ENCODE measurements around the gene SURF1.
"Not testable (repeated sequence)": the region's sequence is repeated elsewhere in the genome, so short reads cannot be mapped to it uniquely, and the experiment has no call there.

Gene SURF1

DNA sequence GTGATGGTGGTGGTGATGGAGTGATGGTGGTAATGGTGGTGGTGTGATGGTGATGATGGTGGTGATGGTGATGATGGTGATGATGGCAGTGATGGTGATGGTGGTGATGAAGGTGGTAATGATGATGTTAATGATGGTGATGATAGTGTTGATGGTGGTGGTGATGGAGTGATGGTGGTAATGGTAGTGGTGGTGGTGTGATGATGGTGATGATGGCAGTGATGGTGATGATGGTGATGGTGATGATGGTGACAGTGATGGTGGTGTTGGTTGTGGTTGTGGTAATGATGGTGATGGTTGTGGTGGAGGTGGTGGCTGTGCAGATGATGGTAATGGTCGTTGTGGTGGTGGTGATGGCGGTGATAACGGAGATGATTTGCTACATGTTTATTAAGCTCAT is 27.2 kb upstream of the SURF1 start:
- DNase-seq (ENCODE audit: low read depth), result no peak

DNA sequence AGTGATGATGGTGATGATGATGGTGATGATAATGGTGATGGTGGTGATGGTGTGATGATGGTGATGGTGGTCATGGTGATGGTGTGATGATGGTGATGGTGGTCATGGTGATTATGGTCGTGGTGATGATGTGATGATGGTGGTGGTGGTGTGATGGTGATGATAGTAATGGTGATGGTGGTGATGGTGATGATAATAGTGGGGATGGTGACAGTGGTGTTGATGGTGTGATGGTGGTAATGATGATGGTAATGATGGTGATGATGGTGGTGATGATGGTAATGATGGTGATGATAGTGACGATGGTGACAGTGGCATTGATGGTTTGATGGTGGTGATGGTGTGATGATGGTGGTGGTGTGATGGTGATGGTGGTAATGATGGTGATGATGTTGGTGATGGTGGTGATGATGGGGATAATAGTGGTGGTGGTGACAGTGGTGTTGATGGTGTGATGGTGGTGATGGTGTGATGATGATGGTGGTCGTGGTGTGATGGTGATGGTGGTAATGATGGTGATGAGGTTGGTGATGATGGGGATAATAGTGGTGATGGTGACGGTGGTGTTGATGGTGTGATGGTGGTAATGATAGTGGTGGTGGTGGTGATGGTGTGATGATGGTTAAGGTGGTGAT is 26.3 kb upstream of the SURF1 start:
- DNase-seq (ENCODE audit: low read depth), result no peak

DNA sequence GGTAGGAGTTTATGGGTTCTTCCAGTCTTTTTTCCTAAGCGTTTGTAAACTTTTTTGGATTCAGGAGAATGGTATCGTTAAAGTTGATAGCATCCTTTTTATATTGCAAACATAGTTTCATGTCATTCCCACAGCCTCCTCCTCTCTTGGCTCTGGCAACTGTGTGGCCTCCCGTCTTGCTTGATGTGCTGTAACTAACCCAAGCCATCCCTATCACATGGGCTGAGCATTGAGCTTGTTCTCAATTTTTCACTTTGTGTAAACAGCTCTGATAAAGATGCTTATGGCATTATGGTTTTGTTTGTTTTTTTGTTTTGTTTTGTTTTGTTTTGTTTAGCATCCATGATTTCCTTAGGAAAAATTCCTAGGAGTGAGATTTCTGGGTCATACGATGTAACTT is 24.4 kb upstream of the SURF1 start:
- no peak for DNase-seq (ENCODE audit: low read depth)

DNA sequence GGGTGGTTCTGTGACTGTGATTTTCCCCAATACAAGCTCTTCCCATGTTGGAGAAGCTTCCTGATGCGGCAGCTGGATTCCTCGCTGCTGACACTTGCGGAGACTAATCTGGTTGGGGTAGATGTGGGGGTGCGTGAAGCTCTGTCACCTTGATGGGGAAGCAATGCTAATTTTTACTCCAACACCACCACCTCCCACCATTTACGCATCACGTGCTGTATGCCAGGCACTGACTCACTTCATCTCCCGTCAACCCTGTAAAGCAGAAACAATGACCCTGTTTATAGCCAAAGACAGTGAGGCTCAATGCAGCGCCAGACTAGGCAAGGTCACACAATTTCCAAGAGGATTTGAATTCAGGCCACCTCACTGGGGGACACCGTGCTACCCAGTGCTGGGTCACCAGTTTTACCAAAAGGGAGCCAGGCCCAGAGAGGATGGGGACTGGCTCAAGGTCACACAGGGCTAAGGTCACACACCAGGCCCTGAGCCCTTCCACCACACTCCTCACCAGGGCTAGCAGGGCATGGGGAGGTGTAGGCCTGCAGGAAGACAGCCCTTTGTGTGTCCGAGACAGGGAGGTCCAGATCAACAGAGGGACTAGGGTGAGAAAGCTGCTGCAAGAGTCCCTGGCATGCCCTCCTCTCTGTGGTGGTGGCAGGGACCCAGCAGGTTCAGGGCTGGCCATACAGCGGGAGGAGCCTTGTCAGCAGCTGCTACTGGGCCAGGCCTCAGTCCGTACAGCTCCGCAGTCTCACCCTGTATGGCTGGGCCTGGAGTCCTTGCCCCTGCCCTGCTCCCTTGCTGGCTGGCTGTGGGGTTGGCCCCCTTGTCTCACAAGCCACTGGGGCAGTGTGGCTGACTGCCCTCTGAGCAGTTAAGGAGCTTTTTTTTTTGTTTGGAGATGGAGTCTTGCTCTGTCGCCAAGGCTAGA is 23.1 kb upstream of the SURF1 start:
- DNase-seq (ENCODE audit: low read depth), result no peak

DNA sequence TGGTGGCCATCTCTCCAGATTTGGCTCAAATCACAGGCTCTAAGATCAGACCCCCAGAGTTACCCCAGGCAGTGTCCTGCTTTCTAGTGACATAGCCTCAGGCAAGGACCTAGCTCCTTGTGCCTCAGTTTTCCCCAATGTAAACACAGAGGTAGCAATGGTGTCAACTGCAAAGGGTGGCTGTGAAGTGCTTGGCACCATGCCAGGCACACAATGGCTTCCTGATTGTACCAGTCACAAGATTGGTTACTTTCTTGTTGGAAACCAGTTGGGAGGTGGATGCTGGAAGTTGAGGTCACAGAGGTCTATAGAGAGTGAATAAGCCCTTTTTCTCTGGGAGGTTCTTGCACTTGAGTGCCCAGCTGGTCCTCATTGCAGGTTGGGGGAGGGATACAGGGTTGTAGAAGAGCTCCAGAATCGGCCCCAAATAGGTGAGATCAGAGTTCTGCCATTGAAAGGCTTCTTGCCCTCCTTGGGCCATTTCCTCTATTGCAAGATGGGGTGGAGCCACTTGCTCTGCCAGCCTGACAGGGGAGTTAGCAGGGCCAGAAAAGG is 22.2 kb upstream of the SURF1 start:
- no peak for DNase-seq (ENCODE audit: low read depth)

DNA sequence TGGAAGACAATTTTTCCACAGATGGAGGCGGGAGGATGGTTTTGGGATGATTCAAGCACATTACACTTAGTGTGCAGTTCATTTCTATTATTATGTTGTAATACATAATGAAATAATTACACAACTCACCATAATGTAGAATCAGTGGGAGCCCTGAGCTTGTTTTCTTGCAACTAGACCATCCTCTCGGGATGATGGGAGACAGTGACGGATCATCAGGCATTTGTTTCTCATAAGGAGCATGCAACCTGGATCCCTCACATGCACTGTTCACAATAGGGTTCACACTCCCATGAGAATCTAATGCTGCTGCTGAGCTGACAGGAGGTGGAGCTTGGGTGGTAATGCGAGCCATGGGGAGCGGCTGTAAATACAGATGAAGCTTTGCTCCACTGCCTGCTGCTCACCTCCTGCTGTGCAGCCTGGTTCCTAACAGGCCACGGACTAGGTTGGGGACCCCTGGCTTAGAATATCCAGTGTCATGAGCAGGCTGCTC is 21.5 kb upstream of the SURF1 start:
- peak; percentile 64 for DNase-seq (ENCODE audit: low read depth)

DNA sequence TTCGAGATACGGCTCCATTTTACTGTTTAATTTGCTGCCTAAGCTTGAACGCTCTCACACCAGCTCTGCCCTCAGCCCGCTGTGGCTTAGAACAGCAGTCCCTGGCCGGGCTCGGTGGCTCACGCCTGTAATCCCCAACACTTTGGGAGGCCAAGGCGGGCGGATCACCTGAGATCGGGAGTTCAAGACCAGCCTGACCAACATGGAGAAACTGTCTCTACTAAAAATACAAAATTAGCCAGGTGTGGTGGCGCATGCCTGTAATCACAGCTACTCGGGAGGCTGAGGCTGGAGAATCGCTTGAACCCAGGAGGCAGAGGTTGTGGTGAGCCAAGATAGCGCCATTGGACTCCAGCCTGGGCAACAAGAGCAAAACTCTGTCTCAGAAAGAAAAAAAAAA is 21.0 kb upstream of the SURF1 start:
- DNase-seq (ENCODE audit: low read depth), result not testable (repeated sequence)

DNA sequence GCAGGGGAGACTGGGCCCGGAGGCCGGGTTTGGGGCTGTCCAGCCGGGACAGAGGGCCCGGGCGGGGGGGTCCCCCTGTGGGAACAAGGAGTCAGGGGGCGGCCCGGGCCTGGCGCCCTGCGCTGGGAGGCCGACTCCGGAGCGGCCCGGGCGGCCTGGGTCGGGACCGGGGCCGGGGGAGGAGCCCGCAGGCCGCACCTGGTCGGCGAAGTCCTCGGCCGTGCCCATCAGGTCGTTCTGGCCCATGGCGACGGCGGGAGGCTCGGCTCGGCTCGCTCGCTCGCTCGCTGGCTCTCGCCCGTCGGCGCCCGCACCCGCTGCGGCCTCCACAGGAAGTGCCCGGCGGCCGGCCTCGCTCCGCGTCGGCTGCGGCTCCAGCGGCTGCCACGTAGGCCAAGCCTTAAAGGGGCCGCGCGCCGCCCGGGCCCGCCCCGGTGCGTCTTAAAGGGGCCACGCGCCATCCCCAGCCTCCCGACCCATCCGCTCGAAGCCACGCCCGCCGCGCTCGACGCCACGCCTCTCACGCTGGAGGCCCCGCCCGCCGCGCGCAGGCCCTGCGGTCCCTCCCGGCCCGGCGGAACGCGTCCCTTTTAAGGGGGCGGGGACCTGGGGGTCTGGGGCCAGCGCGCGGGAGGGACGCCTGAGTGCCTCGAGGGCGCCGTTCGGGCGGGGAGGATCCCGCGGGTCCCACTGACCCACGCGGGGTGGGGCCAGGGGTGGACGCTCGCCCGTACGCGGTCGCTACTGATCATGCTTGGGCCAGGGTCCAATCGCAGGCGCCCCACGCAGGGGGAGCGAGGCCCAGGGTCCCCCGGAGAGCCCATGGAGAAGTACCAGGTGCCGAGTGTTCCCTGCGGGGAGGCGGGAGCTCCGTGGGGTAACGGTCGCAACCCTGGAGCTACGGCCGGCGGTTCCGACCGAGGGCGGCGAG is 19.7 kb upstream of the SURF1 start, which contains the start of the genes STKLD1 and SURF4:
STKLD1 (plus strand) TSS at position 643 of the 931 bp plus-strand sequence; CDS start at position 751, 108 bp downstream.
SURF4 (minus strand) TSS at position 337 of the 931 bp plus-strand sequence; CDS start at position 246, 91 bp downstream.
- peak; percentile 47 for DNase-seq (ENCODE audit: low read depth)

DNA sequence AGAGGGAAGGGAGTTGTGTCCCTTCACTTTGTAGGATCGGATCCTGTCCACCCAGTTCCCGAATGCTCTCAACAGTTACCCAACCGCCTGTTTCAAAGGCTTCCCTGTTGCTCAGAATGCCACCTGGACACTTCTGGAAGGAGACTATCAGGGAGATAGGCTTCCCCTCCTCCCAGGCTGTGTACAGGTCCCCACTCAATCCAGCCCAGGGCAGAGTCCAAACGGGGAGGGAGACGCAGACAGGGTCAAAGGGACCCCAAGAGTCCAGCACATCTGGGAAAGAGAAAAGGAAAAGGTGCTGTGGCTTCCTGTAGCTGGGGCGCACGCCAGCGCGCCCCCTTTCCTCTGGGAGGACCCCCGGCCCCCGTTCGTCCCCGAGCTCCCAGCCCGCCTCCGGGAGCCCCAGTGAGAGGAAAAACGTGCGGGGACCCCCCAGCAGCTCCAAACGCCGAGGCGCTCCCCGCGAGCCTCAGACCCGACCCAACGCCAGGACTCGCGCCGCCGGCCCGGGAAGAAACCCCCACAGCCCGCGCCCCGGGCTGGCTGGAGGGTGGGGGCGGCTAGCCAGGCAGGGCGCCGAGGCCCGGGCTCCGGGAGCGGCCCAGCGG is 18.9 kb upstream of the SURF1 start:
- no peak for DNase-seq (ENCODE audit: low read depth)

DNA sequence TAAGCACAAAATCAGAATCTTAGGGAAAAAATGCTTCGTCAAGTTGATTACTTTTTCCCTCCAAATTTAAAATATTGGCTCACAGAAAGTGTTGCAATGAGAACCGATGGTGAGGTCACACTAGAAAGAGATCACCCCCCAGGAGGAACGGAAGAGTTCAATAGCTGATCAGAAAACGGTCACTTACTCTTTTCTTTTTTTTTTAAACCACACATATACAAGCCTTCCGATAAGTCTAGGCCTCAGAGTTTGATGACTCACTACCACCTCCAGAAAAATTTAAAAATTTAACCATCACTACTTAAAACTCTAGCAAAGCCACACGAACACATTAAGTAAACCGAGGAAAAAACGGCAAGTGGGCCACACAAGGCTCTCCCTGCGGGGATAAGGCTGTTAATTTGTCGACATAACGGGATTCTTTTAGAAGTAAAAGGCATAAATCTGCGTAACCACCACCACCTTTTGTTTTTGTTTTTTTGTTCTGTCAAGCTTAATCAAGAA is 18.4 kb upstream of the SURF1 start:
- DNase-seq (ENCODE audit: low read depth), result no peak

DNA sequence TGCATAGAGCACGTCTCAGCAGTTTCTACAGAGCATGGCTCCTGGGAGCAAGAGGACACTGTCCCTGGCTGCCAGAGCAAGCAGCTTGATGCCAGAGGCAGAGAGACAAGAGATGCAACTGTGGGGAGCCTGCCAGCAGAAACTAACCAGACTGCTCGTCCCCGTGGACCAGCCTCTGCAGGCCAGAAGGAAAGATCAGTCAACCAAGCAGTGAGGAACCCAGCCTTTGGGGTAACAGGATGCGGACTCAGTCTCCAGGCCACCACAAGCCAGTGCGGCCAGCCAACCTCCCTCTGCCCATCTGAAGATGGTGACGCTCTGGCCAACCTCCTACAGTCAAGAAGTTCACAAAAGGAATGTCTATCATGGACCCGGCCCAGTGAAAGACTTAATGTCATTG is 15.9 kb upstream of the SURF1 start:
- no peak for DNase-seq (ENCODE audit: low read depth)

DNA sequence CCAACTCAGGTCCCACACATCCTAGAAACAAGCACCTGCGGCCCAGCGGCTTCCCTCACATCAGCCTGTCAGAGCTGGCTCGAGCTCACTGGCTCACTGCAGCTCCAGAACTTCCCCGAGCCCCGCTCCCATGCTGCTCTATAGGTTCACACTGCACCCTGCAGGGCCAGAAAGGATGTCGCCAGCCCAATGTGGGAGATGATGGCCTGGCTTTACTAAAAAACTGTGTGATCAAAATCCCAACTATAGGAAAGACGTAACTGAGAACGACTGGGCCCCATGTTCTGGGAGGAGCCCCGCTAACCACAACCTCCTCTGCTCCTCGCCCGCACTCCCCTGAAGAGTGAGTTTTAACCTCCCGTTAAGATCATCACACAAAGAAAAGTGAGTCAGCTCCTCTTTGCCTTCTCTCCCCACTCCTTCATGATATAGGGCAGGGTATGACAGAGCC is 15.0 kb upstream of the SURF1 start:
- no peak for DNase-seq (ENCODE audit: low read depth)

DNA sequence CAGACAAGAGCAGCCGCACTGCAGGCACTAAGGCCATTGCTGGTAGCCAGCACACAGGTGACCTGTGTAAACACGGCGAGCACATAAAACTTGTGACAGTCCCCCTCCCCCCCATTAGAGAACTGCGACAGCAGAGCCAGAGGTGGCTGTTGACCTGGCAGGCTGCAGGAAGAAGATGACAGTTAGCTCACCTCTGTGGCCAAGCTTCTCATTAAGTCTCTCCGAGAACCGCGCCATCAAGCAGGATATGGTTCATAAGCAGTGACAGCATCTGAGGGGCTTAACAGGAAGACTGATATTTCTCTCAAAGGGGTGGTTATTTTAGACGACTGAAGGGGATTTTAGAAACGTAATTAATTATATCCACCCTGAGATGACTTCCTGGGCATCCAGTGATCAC is 14.4 kb upstream of the SURF1 start:
- no peak for DNase-seq (ENCODE audit: low read depth)

DNA sequence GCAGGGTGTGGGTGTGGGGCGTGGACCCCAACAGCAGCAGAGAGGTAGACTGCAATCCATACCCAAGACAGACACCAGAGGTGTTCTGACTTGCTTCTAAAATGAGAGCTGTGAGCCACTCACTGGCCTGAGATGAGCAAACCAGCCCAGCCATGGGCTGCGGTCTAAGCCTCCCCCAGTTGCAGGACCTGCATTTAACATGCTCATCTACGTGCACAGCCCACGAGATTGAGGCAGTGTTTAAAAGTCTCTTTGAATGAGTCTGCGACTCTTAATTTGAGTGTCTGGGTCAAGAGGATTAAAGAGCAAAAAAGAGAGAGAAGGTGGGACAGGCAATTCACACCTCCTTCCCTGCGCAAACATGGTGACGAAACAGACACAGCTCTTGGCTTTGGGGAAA is 13.6 kb upstream of the SURF1 start:
- no peak for DNase-seq (ENCODE audit: low read depth)

DNA sequence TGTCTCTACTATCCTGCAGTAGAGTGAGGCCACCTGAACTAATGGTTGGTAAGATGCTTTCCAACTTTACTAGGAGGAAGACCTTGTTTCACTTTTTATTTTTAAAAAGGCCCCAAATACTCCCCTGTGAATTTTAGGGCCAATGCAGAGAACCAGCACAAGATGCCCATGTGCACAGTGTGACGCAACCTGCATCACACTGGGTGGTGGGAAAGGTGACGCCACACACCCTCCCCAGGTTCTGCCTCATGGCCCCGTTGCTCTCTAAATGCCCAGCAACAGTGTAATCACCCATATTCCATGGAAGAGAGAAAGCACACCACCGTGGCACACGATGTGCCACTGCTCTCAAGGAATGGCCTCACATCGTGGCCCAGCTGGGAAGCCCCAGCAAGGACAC is 13.1 kb upstream of the SURF1 start:
- DNase-seq (ENCODE audit: low read depth), result no peak

DNA sequence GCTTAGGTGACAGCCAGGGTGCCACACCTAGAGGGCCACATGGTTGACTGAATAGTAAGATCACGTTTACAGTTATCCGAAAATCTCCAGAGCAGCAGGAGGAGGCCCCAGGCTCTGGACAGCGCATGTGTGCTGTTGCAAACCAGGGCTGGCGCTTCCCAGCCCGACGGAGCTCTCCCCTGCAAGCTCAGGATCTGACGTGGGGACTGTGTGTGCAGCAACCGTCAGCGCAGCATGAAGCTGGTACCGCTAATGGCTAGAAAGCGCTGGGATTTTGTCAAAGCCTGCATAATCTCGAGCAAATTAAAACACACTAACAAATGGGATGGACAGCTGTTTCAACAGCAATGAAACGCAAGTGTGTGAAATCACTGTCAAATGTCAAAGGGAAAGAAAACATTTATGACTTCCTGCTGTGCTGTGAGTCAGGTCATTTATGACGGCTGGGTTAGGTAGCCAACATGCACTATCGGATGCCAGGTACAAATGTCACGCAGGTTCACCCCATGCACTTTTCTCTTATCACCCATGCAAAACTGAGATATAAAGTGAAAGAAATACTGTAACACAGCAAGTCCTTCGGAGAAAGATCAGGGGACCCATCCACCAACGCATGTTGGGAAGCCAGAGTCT is 12.1 kb upstream of the SURF1 start:
- DNase-seq (ENCODE audit: low read depth), result no peak

DNA sequence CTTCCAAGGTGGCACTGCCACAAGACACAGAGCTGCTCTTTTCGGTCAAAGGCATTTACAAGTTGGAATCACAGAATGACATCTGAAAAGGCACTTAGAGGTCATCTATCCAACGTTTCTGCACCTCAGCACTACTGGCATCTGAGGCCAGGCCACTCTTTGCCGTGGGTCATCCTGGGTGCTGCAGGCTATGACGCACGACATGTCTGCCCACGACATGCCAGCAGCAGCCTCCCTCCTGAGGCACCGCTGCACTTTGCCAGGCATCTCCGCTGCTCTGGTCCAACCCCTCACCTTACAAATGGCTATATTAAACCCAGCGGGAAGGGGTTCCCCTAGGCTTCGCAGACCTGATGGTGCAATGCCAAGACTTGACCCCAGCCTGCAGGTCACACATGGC is 11.5 kb upstream of the SURF1 start:
- no peak for DNase-seq (ENCODE audit: low read depth)

DNA sequence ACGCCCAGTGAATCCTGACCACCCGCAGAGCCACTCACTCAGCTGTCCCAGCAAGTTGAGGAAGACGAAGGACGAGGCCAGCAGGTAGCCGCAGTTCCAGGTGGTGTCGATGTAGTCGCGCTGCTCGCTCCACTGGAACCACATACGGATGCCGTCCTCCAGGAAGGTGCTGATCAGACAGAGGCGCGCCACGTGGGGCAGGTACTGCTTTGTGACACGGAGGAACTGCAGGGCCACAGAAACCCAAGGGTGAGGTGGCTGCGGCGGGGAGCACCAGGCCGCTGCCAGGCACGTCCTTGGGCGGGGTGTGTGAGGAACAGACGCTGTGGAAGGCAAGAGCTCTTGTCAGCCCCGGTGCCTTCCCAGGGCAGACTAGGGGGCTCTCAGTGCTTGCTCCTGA is 10.9 kb upstream of the SURF1 start:
- DNase-seq (ENCODE audit: low read depth), result no peak

DNA sequence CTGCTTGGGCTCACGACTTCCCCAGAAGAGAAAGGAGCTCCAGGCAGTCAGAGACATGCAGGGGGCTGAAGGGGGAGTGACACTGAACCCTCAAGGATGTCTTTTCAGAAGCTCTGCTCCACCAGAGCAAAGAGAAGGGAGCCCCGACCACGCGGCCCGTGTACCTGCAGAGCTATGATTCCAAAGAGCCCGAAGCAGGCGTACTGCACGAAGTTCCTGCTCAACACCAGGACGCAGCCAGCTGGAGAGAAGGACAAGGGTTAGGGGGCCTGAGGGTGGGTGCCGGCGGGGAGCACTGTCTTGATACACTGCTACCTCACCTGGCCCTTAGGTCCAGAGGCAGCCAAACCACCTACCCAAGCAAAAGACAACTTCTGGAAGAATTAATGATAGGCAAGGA is 10.1 kb upstream of the SURF1 start:
- no peak for DNase-seq (ENCODE audit: low read depth)

DNA sequence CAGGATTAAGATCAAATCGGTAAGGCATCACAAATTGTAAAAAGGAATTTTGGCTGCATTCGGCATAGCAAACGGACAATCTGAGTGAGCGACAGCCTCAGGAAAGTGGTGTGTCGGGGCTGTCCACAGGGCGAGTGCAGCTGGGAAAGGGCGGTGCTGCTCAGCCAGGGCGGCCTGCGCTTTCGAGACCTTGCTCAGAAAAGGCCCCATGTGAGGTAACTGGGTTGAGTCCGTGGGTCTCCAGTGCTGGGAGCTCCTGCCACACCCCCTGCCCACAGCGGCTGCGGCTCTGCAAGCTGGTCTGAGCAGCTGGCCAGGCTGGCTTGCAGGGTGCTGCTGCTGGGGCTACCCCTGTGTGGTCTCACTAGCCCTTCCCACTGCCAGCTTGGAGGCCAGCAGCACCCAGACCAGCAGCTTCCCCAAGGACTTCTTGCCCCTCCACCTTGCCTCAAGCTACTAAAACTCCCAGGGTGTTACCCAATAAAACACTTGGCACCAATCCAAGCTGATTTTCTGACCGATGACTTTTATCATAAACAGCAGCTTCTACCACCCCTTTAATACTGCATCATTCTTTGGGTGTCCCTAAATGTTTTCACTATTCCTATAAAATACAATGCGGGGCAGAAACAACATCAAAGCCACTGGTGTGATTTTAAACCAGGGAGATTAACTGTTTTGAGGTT is 6.2 kb upstream of the SURF1 start:
- no peak for DNase-seq (ENCODE audit: low read depth)

All from GM04503 (cell line).